Uterus (tissue), 2 donors: ENCODE measurements around the gene SLC25A46.

ENCODE experiments used
- POLR2A ChIP-seq, 2 donors: fragments of 450-650 bp; IDR thresholded peaks; one replicate each; pipeline ENCODE4 v1.6.1; 2016; ENCODE audit warnings: antibody characterized with exemption in 2 of 2, mild to moderate bottlenecking in 1 of 2, moderate library complexity in 1 of 2
- TF ChIP-seq, protein P1 (sequence below), 4 experiments: fragments of 200-600 bp in 2 of 4; fragments of 450-650 bp in 2 of 4; sonication (generic) in 2 of 4; IDR thresholded peaks; one replicate each; pipeline ENCODE4 v1.5.1; 2016 to 2019; ENCODE audit warnings: antibody characterized with exemption in 4 of 4, mild to moderate bottlenecking in 2 of 4, moderate library complexity in 1 of 4

GRCh38 chr5:110802998-110803397, 64.2 kb downstream of the SLC25A46 start:
- TF ChIP-seq, protein P1, sequence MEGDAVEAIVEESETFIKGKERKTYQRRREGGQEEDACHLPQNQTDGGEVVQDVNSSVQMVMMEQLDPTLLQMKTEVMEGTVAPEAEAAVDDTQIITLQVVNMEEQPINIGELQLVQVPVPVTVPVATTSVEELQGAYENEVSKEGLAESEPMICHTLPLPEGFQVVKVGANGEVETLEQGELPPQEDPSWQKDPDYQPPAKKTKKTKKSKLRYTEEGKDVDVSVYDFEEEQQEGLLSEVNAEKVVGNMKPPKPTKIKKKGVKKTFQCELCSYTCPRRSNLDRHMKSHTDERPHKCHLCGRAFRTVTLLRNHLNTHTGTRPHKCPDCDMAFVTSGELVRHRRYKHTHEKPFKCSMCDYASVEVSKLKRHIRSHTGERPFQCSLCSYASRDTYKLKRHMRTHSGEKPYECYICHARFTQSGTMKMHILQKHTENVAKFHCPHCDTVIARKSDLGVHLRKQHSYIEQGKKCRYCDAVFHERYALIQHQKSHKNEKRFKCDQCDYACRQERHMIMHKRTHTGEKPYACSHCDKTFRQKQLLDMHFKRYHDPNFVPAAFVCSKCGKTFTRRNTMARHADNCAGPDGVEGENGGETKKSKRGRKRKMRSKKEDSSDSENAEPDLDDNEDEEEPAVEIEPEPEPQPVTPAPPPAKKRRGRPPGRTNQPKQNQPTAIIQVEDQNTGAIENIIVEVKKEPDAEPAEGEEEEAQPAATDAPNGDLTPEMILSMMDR (IDR thresholded peaks at IDR 0.05): no peak
- TF ChIP-seq POLR2A (IDR thresholded peaks at IDR 0.05): no peak
